DMS79 treated with DMSO at 0.1 percent for 48 hours (cell line): ENCODE measurements around the gene KCNK3.
"Not testable (repeated sequence)": the region's sequence is repeated elsewhere in the genome, so short reads cannot be mapped to it uniquely, and the experiment has no call there.

ENCODE experiments used
- DNase-seq: peaks from one replicate; lab custom pipeline; 2025; lab: John Stamatoyannopoulos, UW

The KCNK3 gene

GRCh38 chr2:26756337-26756736 is 63.8 kb downstream of the KCNK3 start:
- no peak for DNase-seq

DNA sequence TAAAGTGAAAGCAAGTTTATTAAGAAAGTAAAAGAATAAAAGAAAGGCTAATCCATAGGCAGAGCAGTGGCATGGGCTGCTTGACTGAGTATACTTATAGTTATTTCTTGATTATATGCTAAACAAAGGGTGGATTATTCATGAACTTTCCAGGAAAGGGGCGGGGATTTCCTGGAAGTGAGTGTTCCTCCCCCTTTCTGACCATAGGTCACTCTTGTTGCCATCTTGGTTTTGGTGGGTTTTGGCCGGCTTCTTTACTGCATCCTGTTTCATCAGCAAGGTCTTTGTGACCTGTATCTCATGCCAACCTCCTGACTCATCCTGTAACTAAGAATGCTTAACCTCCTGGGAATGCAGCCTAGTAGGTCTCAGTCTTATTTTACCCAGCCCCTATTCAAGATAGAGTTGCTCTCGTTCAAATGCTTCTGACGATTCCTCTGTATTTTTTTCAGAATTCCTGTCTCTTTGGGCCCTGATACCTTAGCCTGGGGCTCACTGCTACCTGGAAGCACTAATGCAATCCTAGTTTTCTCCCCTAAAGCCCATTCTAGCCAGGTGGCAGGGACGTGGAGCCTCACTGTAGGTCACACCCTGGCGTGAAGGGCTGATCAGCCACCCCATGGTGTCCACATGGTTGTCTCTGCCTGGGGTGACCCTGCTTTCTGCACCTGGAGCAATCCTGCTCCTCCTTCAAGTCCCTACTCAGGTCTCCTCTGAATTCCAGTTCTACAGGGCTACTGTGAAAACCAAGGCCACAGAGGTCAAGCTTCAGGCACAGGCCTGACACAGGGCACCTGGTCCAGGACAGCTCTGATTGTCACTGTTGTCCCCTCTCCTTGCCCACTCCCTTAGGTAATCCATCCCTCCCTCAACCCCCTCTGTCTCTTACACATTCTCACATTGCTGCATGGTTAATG is 65.6 kb downstream of the KCNK3 start:
- DNase-seq = no peak

- no peak for DNase-seq
Observed at GRCh38 chr2:26758790-26759321, 66.3 kb downstream of the KCNK3 start.

- DNase-seq = no peak
Observed at GRCh38 chr2:26759845-26760244, 67.3 kb downstream of the KCNK3 start.

DNA sequence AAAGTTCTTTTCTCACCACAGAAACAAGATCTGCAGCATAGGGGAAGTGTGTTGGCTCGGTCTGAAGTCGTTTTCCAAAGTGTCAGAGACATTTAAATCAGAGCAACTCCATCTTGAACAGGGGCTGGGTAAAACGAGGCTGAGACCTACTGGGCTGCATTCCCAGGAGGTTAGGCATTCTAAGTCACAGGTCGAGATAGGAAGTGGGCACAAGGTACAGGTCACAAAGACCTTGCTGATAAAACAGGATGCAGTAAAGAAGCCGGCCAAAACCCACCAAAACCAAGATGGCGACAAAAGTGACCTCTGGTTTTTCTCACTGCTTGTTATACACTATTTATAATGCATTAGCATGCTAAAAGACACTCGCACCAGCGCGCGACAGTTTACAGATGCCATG is 68.5 kb downstream of the KCNK3 start:
- DNase-seq = not testable (repeated sequence)

DNA sequence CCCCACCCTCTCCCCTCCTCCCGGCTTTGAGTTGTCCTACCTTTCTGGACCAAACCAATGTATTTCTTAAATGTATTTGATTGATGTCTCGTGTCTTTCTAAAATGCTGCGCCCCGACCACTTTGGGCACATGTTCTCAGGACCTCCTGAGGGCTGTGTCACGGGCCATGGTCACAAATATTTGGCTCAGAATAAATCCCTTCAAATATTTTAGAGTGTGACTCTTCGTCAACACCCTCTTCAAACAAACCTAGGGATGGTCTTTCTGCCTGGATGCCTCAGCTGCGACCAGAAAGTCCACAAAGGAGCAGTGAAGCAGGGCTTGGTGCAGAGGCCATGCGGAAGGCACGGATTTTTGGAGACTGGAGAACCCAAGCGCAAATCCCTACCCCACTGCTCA is 70.5 kb downstream of the KCNK3 start:
- no peak for DNase-seq

DNA sequence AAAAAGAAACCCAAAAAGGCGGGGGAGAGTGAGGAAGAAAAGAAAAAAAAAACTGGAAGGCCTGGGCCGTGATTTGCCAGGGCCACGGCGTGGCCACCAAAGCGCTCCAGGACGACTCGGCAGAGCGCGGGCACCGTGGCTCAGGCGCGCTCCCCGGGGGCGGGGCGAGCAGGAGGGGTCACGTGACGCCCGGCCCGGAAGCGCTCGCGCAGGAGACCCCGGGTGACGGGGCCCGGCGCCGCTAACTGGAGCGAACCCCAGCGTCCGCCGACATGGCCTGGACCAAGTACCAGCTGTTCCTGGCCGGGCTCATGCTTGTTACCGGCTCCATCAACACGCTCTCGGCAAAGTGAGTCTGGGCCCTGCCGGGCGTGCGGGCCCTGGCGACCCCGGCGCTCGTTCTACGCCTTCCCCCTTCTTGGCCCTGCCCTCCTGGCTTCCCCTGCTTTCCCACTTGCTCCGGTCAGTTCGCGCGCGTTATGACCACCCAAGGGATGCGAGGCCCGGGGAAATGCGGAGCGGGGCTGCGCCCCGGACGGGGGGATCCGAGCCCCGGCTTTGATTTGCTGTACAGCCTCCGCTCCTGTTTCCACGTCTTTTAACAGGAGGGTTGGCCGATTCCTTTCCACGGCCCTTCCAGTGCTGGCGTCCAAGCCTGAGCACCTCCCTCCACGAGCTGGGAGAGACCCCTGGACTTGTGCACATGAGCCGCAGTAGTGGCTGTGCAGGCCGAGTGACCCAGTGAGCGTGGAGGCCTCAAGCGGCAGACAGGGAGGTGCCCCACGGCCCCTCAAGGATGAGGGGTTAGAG is 71.8 kb downstream of the KCNK3 start, which contains the start of gene SLC35F6:
Gene SLC35F6 (plus strand): TSS at position 207 of the 810 bp plus-strand sequence. CDS start 66 bp downstream, at position 273.
- DNase-seq = peak; percentile 56

- no peak for DNase-seq
Observed at GRCh38 chr2:26764906-26765305, 72.4 kb downstream of the KCNK3 start.

GRCh38 chr2:26765475-26766200 is 73.1 kb downstream of the KCNK3 start:
- DNase-seq = no peak

GRCh38 chr2:26767129-26767528 is 74.6 kb downstream of the KCNK3 start:
- DNase-seq = no peak

GRCh38 chr2:26767894-26768487 is 75.5 kb downstream of the KCNK3 start:
- DNase-seq = no peak

DNA sequence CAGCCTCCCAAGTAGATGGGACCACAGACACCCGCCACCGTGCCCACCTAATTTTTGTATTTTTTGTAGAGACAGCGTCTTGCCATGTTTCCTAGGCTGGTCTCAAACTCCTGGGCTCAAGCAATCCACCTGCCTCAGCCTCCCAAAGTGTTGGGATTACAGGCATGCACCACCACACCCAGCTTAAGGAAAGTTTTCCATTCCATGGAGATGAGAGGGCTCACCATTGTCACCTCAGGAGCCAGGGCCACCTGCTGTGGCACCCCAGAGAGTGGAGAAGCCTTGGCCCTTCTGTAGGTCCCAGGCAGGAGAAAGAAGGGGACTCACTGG is 76.2 kb downstream of the KCNK3 start:
- DNase-seq = no peak

GRCh38 chr2:26769089-26769761 is 76.7 kb downstream of the KCNK3 start:
- no peak for DNase-seq

- DNase-seq = no peak
Observed at GRCh38 chr2:26770986-26771586, 78.6 kb downstream of the KCNK3 start.

DNA sequence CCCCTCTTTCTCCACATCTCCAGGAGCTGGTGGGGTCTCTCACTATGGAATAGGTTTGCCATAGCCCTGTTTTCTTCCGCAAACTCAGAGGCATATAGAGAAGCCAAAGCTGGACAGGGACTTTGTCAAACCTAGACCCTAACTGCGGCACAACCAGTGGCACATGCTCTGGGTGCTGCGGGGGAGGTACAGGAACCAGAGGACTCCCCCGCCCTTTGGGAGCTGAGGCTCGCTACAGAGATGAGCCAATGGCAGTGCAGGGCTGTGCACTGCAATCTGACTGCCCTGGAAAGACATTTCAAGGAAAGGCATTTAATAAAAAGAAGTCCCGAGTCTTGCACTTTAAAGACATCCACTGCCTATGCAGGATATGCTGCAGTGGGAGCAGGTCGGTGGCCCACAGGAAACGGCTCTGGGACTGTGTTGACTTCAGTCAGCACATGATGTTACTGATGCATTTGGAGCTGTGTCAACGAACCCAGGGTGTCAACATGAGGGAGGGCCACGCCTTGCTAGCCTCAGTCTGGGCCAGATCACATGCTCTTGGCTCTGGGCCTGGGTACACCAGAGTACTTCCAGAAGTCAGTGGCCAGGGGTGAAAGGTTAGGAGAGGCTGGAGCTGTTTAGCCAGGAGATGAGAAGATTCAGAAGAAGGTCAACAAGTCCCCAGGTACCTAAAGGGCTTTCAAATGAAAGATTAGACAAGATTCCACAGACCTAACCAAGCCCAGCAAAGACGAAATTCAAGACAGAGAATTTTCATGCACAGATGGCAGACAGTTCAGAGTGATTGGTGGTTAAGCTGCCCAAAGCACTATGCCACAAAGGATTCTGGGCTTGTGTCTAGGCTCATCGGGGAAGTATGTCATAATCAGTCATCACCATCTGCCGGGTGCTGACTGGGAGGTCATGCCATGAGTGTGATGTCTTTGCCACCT is 79.8 kb downstream of the KCNK3 start:
- DNase-seq = no peak

DNA sequence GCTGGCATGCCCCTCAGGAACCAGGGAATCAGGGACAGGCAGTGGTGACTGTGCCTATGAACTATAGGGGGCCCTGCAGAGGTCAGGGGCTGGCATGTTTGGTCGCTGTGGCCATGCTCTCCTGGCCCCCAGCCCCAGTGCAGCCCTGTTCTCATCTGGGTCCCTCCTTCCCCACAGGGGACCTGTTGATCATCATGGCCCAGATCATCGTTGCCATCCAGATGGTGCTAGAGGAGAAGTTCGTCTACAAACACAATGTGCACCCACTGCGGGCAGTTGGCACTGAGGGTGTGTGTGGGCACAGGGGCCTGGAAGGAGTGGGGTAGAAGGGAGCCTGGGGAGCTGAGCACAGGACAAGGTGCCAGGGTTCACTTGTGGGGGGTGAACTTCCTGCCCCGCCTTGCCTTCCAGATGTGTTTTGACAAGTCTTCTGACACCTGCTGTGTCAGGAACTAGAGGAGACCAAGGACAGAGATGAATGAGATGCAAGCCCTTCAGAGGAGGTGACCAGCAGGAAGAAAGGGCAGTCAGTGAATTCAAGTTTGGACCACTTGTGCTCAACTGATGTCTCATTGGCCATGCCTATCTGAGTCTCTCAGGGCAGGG is 83.8 kb downstream of the KCNK3 start:
- no peak for DNase-seq

DNA sequence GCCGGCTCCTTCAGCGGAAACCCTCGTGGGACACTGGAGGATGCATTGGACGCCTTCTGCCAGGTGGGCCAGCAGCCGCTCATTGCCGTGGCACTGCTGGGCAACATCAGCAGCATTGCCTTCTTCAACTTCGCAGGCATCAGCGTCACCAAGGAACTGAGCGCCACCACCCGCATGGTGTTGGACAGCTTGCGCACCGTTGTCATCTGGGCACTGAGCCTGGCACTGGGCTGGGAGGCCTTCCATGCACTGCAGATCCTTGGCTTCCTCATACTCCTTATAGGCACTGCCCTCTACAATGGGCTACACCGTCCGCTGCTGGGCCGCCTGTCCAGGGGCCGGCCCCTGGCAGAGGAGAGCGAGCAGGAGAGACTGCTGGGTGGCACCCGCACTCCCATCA is 85.6 kb downstream of the KCNK3 start:
- no peak for DNase-seq

DNA sequence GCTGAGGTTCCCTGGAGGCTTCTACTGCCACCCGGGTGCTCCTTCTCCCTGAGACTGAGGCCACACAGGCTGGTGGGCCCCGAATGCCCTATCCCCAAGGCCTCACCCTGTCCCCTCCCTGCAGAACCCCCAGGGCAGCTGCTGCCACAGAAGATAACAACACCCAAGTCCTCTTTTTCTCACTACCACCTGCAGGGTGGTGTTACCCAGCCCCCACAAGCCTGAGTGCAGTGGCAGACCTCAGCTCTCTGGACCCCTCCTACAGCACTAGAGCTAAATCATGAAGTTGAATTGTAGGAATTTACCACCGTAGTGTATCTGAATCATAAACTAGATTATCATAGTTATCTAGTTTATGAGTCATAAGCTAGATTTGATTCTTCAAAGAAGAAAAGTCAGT is 86.0 kb downstream of the KCNK3 start:
- DNase-seq = no peak

DNA sequence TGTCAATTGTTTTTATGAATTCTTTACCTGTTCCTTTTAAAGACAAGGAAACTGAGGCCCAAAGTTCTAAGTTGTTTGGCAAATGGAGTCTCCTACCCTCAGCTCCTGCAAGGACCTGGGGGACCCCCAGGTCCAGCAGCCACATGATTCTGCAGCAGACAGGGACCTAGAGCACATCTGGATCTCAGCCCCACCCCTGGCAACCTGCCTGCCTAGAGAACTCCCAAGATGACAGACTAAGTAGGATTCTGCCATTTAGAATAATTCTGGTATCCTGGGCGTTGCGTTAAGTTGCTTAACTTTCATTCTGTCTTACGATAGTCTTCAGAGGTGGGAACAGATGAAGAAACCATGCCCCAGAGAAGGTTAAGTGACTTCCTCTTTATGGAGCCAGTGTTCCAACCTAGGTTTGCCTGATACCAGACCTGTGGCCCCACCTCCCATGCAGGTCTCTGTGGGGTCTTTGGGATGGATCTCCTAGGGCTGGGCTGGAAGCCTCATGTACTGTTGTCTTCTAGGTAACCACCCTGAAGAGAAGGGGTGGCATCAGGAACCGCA is 87.8 kb downstream of the KCNK3 start:
- DNase-seq = no peak
